NCI-H1694 treated with DMSO at 0.1 percent for 48 hours (cell line): ENCODE data around the gene SDF2.
A peak's percentile ranks its signal among the peaks of the same experiment; 100 is the strongest.
"Not testable (repeated sequence)": the region's sequence is repeated elsewhere in the genome, so short reads cannot be mapped to it uniquely, and the experiment has no call there.

Experiments
- DNase-seq: peaks from one replicate; lab custom pipeline; 2025; lab: John Stamatoyannopoulos, UW

Gene SDF2

GRCh38 chr17:28626818-28627217 lies 34.9 kb downstream of the SDF2 start:
- no peak for DNase-seq

- no peak for DNase-seq
These were observed 37.6 kb downstream of the SDF2 start for GRCh38 chr17:28624148-28624547.

- no peak for DNase-seq
These were observed 38.0 kb downstream of the SDF2 start for GRCh38 chr17:28623696-28624095.

GRCh38 chr17:28622186-28622585 lies 39.5 kb downstream of the SDF2 start:
- DNase-seq, result no peak

- DNase-seq, result no peak
These were observed 41.7 kb downstream of the SDF2 start for GRCh38 chr17:28620010-28620409.

GRCh38 chr17:28618464-28618863 lies 43.2 kb downstream of the SDF2 start:
- DNase-seq, result no peak

GRCh38 chr17:28616281-28616680 lies 45.4 kb downstream of the SDF2 start:
- DNase-seq, result no peak

- DNase-seq, result no peak
These were observed 46.3 kb downstream of the SDF2 start for GRCh38 chr17:28615260-28615940.

- no peak for DNase-seq
These were observed 47.8 kb downstream of the SDF2 start, which contains the start of gene RSKR for GRCh38 chr17:28613931-28614381. TSS of gene RSKR (minus strand) at chr17:28614185. CDS start at chr17:28614161, 24 bp downstream.

GRCh38 chr17:28612936-28613872 lies 48.5 kb downstream of the SDF2 start:
- no peak for DNase-seq

- DNase-seq, result no peak
These were observed 49.2 kb downstream of the SDF2 start for GRCh38 chr17:28612531-28612930.

- DNase-seq, result no peak
These were observed 51.3 kb downstream of the SDF2 start for GRCh38 chr17:28610376-28610775.

- DNase-seq, result not testable (repeated sequence)
These were observed 57.7 kb downstream of the SDF2 start for GRCh38 chr17:28604031-28604430.

GRCh38 chr17:28599311-28600184 lies 62.2 kb downstream of the SDF2 start:
- DNase-seq, result peak; percentile 62

GRCh38 chr17:28598799-28599310 lies 62.9 kb downstream of the SDF2 start, which contains the start of gene SPAG5:
TSS of gene SPAG5 (minus strand) at chr17:28599025. CDS start at chr17:28598946, 79 bp downstream.
- DNase-seq, result peak; percentile 92

GRCh38 chr17:28598389-28598788 lies 63.3 kb downstream of the SDF2 start:
- DNase-seq, result no peak
